Measurements from ENCODE around the gene C1QTNF4.

- TF ChIP-seq CTCF (conservative IDR thresholded peaks at IDR 0.05) (no peak; the same call in 1 of the 2 replicates), ZFX (IDR thresholded peaks at IDR 0.05) (no peak)
Observed at GRCh38 chr11:47617417-47617809, 23.2 kb upstream of the C1QTNF4 start.
